EL (cell line): ENCODE data around the gene SLC38A1.
"Not testable (repeated sequence)": the region's sequence is repeated elsewhere in the genome, so short reads cannot be mapped to it uniquely, and the experiment has no call there.

ENCODE experiments used
- DNase-seq: peaks from one replicate; pipeline ENCODE4 v3.0.0-alpha.2; 2016

Gene SLC38A1

GRCh38 chr12:46201284-46201789 lies 67.5 kb downstream of the SLC38A1 start:
- DNase-seq = no peak

- no peak for DNase-seq
These were observed 68.3 kb downstream of the SLC38A1 start for GRCh38 chr12:46200551-46200950.

- no peak for DNase-seq
These were observed 69.9 kb downstream of the SLC38A1 start for GRCh38 chr12:46198913-46199312.

- no peak for DNase-seq
These were observed 71.0 kb downstream of the SLC38A1 start for GRCh38 chr12:46197883-46198282.

GRCh38 chr12:46190533-46190932 lies 78.3 kb downstream of the SLC38A1 start:
- DNase-seq = not testable (repeated sequence)

- no peak for DNase-seq
These were observed 80.7 kb downstream of the SLC38A1 start for GRCh38 chr12:46188170-46188569.

- DNase-seq = peak; percentile 31
These were observed 81.8 kb downstream of the SLC38A1 start for GRCh38 chr12:46187023-46187422.

- DNase-seq = no peak
These were observed 82.8 kb downstream of the SLC38A1 start for GRCh38 chr12:46186088-46186487.

GRCh38 chr12:46185686-46186085 lies 83.2 kb downstream of the SLC38A1 start:
- DNase-seq = no peak

GRCh38 chr12:46184798-46185595 lies 83.8 kb downstream of the SLC38A1 start:
- no peak for DNase-seq

GRCh38 chr12:46183112-46183511 lies 85.7 kb downstream of the SLC38A1 start:
- no peak for DNase-seq

- DNase-seq = no peak
These were observed 87.4 kb downstream of the SLC38A1 start for GRCh38 chr12:46181465-46181864.

- DNase-seq = no peak
These were observed 89.0 kb downstream of the SLC38A1 start for GRCh38 chr12:46179693-46180452.

- DNase-seq = no peak
These were observed 90.8 kb downstream of the SLC38A1 start for GRCh38 chr12:46177837-46178608.

GRCh38 chr12:46177025-46177424 lies 91.8 kb downstream of the SLC38A1 start:
- DNase-seq = no peak

- no peak for DNase-seq
These were observed 93.9 kb downstream of the SLC38A1 start for GRCh38 chr12:46174919-46175318.

GRCh38 chr12:46174061-46174662 lies 94.7 kb downstream of the SLC38A1 start:
- no peak for DNase-seq

- no peak for DNase-seq
These were observed 100.4 kb downstream of the SLC38A1 start for GRCh38 chr12:46168426-46168825.

- no peak for DNase-seq
These were observed 101.4 kb downstream of the SLC38A1 start for GRCh38 chr12:46167412-46167811.

GRCh38 chr12:46165191-46165590 lies 103.7 kb downstream of the SLC38A1 start:
- DNase-seq = no peak

- DNase-seq = no peak
These were observed 104.6 kb downstream of the SLC38A1 start for GRCh38 chr12:46164186-46164761.

- not testable (repeated sequence) for DNase-seq
These were observed 106.2 kb downstream of the SLC38A1 start for GRCh38 chr12:46162549-46163076.
